HG02884 (cell line): ENCODE measurements around the gene TSC22D2.
"Not testable (repeated sequence)": the region's sequence is repeated elsewhere in the genome, so short reads cannot be mapped to it uniquely, and the experiment has no call there.

Source experiments
- ATAC-seq: cut with Tn5 transposase; IDR thresholded peaks from one replicate; pipeline ENCODE4 v1.9.1; 2021; ENCODE audit warnings: mild to moderate bottlenecking, moderate library complexity; ENCODE audit not compliant: unreplicated experiment

TSC22D2 gene

DNA sequence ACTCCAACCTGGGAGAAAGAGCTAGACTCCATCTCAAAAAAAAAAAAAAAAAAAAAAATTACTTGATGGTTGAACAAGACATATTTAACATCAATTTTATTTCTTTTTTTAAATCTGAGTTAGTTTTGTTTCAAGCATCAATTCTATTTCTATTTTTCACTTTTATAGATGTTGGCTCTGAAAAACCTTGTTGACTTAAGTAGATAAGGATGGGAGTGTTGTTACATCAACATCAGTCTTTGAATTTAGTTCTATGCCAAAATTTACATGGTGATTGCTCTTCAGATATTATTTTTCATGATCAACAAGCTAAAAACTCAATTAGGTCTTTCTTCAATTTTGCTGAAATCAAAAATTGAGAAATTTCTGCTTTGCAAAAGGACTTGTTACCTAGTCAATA lies 71.3 kb downstream of the TSC22D2 start:
- ATAC-seq, result no peak

DNA sequence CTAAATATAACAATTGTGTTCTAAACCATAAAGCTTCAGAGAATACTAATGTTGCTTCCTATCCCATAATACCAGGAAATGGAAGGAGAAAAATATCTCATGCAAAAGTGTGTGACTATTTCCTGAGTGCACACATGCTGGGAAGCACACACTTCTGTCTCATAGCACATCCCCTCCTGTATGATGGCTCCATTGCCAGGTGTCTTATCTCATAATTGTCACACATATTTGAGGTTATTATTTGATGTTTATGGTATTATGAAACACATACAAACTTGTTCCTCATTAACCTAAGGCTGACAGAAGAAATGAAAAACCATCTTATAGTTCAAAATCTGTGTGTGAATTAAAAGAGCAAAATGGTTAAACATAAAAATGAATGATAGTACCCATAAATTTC lies 72.8 kb downstream of the TSC22D2 start:
- no peak for ATAC-seq

DNA sequence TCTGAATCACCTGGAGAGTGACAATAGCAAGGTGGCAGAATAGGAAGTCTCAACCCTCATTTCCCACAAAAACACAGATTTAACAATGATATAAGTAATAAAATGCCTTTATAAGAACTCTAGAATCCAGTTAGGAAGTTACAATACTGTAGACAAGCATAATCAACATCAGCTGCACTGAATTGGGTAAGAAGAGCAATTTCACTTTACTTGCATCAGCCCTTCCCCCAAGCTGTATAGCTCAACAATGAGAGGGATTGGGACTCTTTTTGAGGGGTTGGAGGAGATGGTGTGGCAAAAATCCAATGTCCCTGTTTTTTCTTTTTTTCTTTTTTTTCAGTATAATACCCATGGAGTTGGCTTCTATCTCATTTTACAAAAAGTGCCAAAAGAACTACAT lies 75.1 kb downstream of the TSC22D2 start:
- ATAC-seq, result no peak

DNA sequence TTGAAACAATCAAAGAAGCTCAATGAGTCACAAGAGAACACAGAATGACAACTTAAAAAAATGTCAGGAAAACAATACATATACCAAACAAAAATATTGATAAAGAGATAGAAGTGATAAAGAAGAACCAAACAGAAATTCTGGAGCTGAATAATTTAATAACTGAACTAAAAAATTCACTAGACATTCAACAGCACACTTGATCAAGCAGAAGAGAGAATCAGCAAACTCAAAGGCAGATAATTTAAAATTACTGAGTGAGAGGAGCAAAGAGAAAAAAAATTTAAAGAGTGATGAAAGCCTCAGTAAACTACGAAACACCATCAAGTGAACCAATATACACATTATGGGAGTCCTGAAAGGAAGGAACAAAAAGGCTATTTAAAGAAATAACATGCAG lies 76.3 kb downstream of the TSC22D2 start:
- ATAC-seq, result no peak

DNA sequence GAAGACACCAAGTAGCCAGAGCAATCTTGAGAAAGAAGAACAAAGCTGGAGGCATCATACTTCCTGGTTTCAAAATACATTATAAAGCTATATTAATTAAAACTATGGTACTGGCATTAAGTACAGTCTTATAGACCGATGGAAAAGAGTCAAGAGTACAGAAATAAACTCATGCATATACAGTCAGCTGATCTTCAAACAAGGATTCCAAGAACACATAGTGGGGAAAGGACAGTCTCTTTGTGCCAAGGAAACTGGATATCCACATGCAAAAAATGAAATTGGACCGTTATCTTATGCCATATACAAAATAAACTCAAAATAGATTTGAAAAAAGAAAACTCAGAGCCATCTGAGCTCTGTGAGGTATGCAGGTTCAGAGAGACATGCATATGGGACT lies 80.8 kb downstream of the TSC22D2 start:
- ATAC-seq, result no peak

DNA sequence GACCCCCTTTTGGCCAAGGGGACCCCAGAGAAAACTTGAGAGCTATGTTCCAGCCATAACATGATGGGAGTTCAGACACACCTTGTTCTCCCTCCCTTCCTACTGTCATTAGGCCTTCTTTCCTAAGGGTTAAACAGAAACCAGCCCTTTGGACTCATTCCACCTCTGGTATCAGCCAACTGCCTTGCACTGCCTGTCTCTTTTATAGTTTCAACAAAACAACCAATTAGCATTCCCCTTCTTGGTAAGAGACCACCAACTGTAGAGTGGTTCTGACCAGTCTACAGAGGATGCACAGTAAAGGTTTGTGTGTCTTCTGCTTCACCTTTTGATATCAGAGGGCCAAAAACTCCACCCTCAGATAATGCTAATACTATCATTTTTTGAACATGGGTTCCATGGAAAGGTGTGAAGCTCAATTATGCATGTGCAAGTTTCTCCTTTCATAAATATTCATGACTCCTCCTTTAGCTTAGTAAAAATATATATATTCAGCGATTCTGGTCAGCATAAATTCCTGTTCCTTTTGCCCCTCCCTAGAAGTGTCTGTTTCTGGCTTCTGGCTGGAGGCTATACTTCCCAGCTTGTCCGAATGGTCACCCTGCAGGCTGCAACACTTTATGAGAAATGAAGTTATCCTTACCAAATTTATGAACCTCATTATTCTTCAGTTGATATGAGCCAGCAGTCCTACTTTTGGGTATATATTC lies 82.3 kb downstream of the TSC22D2 start:
- no peak for ATAC-seq

DNA sequence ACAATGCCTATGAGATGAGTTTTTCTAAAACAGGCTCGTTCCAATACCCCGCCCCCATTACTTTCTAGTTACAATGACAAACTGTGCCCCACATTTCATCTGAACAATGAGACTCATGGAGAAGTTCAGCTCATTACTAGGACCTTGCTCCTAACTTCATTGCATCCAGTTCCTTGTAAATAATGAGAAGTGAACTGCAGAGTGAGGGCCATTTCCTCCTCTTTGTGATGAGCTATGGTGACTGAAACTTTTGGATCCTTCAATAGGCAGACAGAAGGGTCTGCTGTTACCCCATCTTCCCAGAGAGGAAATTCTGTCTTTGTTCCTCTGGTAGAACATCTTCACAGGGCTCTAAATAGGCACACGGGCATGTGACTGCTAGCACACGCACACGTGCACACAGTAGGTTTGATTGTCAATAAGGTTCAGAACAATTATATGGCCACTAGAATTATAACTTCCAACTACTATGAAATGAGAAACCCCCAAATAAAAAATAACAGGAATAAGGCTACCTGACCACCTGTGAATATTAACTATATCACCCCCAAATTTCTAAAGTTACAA lies 86.4 kb downstream of the TSC22D2 start:
- ATAC-seq, result no peak

DNA sequence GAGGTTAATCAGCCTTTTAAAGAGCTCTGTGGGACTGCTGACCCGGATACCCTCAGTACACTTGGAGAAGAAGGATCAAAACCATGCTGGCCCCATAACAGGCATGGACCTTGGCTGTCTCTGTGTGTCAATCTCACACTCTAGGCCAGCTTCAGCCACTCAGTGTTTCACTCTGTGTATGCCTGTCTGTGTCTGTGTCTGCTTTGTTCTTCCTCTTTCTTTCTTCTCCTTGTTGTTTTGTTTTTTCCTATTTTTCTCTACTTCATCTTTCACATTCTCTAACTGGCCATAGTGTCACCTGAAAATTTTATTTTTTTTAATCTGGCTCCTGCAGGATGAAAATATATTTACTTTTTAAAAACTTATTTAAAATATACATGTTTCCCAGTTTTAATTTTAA lies 87.1 kb downstream of the TSC22D2 start:
- ATAC-seq, result no peak

DNA sequence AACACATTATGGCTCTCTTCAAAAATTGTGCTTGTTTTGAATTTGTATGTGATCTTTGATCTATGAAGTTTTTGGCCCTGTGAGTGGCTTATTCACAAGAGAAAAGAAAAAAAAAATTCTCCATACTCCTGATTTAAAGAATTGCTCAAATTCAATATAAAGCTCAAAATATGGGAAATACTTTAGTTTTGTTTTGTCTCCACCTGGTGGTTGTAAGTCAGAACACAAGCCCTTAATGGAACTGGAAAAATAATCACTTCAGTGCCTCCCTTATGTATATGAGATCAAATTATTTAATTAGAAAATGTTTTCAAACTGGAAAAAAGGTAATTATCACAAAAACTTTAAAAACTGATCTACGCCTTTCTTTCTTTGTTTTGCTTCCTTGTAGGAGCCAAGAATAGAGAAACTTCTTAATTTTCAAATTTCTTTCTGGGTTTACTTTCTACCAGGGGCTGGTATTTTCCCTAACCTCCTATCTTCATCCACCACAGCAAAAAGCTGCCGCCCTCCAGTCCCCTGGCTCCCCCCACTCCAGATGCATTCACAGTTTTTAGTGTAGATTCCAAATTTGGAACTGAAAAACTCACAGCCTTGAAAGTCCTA lies 87.6 kb downstream of the TSC22D2 start:
- no peak for ATAC-seq

DNA sequence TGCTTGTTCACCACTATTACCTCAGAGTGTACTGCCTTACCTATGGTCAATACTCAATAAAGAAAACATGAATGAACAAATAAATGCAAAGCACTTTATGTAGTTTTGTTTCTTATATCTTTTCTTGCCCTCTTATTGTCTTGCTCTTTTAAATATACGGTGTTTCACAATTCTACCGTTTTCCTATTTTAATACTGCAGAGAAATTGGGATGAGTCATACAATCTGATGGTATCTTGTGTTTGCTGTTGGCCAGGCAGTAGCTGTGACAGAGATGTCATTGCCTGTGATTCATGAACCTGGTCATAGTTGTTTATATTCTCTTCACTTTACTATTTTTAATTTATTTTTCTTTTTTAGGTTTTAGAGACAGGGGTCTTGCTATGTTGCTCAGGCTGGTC lies 89.9 kb downstream of the TSC22D2 start:
- ATAC-seq, result no peak

DNA sequence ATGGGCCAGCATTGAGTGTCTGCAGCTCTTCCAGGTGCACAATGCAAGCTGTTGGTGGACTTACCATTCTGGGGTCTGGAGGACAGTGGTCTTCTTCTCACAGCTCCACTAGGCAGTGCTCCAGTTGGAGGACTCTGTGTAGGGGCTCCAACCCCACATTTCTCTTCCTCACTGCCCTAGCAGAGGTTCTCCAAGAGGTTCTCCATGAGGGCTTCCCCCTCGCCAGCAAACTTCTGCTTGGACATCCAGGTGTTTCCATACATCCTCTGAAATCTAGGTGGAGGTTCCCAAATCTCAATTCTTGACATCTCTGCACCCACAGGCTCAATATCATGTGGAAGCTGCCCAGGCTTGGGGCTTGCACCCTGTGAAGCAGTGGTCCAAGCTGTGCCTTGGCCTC lies 92.9 kb downstream of the TSC22D2 start:
- not testable (repeated sequence) for ATAC-seq

DNA sequence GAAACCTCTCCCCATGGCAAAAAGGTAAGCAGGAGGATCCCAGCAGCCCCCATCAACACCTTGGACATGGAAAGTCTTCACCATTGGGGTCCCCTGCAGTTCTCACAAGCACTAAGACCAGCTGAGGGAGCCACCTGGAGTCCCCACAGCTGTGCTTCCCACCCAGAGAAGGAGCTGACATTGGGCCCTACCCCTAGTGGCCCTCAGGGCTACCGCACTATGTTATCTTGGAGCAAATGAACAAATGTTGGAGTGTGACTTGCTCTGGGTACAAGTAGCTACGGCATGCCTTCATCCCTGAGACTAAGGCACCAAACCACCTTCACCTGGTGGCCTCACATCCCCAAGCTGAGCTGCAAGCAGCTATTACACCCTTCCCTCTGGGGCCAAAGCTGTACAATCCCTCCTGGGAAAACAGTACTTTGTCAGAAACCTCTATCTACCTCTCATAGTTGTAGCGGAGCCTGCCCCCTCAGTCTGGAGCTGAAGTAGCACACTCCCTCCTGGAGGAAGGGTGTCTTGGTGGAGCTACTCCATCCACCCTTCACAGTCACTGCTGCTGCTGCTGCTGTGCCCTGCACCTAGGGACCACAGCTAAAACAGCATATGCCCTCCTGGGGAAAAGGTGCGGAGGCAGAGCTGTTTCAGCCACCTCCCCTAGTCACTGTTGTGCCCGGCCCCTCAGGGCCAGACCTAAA lies 95.5 kb downstream of the TSC22D2 start:
- no peak for ATAC-seq

DNA sequence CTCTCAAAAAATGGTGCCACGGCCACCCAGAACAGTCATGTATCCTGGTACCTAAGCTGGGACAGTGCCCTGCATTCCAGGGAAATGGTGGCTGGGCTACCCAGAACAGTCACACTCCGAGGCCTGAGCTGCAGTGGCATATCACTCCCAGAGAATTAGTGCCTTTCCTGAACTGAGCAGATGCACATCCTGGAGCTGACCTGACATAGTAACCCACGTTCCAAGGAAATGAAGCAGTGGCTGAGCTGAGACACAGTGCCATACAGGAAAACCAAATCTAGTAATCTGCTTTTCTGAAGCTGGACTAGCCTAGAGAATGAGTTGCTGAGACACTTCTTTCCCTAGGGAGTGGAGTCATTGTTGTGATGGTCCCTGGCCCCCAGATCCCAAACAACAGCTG lies 96.4 kb downstream of the TSC22D2 start:
- no peak for ATAC-seq

DNA sequence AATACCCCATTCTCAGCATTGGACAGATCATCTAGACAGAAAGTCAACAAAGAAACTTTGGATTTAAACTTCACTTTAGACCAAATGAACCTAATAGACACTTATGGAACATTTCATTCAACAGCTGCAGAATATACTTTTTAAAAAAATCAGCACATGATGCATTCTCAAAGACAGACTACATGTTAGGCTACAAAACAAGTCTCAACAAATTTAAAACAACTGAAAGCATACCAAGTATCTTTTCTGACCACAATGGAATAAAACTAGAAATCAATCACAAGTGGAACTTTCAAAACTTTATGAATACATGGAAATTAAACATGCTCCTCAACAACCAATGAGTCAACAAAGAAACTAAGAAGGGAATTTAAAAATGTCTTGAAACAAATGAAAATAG lies 100.3 kb downstream of the TSC22D2 start:
- no peak for ATAC-seq

DNA sequence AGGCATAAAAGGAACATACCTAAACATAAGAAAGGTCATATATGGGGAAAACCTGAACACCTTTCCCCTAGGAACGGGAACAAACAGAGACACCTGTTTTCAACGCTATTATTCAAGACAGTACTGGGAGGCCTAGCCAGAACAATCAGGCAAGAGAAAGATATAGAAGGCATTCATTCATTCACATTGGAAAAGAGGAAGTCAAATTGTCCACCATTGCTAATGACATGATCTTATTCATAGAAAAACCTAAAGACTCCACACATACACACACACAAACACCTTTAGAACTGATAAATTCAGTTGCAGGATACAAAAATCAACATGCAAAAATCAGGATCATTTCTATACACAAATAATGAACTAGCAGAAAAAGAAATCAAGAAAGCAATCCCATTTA lies 101.7 kb downstream of the TSC22D2 start:
- no peak for ATAC-seq

DNA sequence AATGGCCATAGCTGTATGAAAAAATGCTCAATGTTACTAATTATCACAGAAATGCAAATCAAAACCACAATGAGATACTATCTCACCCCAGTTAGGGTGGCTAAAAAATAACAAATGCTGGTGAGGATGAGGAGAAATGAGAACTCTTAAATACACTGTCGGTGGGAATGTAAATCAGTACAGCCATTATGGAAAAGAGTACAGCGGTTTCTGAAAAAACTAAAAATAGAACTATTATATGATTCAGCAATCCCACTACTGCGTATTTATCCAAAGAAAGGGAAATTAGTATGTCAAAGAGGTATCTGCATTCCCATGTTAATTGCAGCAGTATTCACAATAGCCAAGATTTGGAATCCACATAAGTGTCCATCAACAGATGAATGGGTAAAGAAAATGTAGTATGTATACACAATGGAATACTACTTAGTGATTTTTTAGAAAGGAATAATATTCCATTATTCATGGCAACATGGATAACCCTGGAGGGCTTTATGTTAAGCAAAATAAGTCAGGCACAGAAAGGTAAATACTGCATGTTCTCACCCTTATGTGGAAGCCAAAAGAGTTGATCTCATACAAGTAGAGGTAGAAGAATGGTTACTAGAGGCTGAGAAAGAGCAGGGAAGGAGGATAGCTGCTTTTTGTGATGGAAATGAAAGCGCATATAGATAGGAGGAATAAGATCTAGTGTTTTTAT lies 103.2 kb downstream of the TSC22D2 start:
- no peak for ATAC-seq

DNA sequence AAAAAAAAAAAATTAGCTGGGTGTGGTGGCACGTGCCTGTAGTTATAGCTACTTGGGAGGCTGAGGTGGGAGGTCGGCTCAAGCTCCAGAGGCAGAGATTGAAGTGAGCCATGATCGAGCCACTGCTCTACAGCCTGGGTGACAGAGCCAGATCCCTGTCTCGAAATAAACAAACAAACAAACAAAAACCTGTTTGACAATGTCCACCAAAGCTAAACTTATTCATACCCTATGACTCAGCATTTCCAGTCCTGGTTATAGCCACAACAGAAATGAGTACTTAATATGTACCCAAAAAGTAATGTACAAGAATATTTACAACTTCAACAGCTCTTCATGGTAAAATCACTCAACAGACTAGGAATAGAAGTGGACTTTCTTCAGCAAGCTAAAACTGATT lies 107.1 kb downstream of the TSC22D2 start:
- ATAC-seq, result no peak
